HG03066 (cell line): ENCODE results near the gene CCN5.

Experiments used
- ATAC-seq: cut with Tn5 transposase; IDR thresholded peaks from one replicate; pipeline ENCODE4 v1.9.1; 2021; ENCODE audit warnings: low read depth; ENCODE audit not compliant: unreplicated experiment

The CCN5 gene

GRCh38 chr20:44733341-44734069 lies 18.3 kb downstream of the CCN5 start:
- no peak for ATAC-seq

- ATAC-seq = no peak
Observed at GRCh38 chr20:44734938-44735337, 19.8 kb downstream of the CCN5 start.

- ATAC-seq = no peak
Observed at GRCh38 chr20:44735816-44736169, 20.6 kb downstream of the CCN5 start.

- ATAC-seq = no peak
Observed at GRCh38 chr20:44736170-44737021, 21.2 kb downstream of the CCN5 start.

- ATAC-seq = no peak
Observed at GRCh38 chr20:44737116-44737515, 21.9 kb downstream of the CCN5 start.

- no peak for ATAC-seq
Observed at GRCh38 chr20:44738813-44739477, 23.8 kb downstream of the CCN5 start.

- ATAC-seq = no peak
Observed at GRCh38 chr20:44739942-44740341, 24.8 kb downstream of the CCN5 start.

- no peak for ATAC-seq
Observed at GRCh38 chr20:44742304-44743079, 27.3 kb downstream of the CCN5 start.

GRCh38 chr20:44743080-44743701 lies 28.0 kb downstream of the CCN5 start:
- no peak for ATAC-seq

- no peak for ATAC-seq
Observed at GRCh38 chr20:44743916-44744655, 28.9 kb downstream of the CCN5 start.

- ATAC-seq = no peak
Observed at GRCh38 chr20:44745122-44745597, 30.0 kb downstream of the CCN5 start.

- no peak for ATAC-seq
Observed at GRCh38 chr20:44745598-44746366, 30.6 kb downstream of the CCN5 start, which contains the start of gene KCNK15. KCNK15 (plus strand) TSS chr20:44745865; CDS start chr20:44745911, 46 bp downstream.

- ATAC-seq = no peak
Observed at GRCh38 chr20:44746367-44747165, 31.4 kb downstream of the CCN5 start.

- ATAC-seq = no peak
Observed at GRCh38 chr20:44747166-44748004, 32.2 kb downstream of the CCN5 start.

- no peak for ATAC-seq
Observed at GRCh38 chr20:44748005-44748370, 32.8 kb downstream of the CCN5 start.

- ATAC-seq = no peak
Observed at GRCh38 chr20:44750081-44750805, 35.1 kb downstream of the CCN5 start.
